ENCODE data around the gene PDAP1.
A peak's percentile ranks its signal among the peaks of the same experiment; 100 is the strongest.
"Not testable (repeated sequence)": the region's sequence is repeated elsewhere in the genome, so short reads cannot be mapped to it uniquely, and the experiment has no call there.

Gene PDAP1

GRCh38 chr7:99396418-99397296, 11.7 kb downstream of the PDAP1 start:
- no peak for DNase-seq (ENCODE audit: low spot score)

- DNase-seq (ENCODE audit: low spot score): no peak
Observed at GRCh38 chr7:99395616-99396327, 12.6 kb downstream of the PDAP1 start.

GRCh38 chr7:99394188-99394502, 14.3 kb downstream of the PDAP1 start:
- DNase-seq (ENCODE audit: low spot score): no peak

GRCh38 chr7:99393355-99394187, 14.8 kb downstream of the PDAP1 start:
- no peak for DNase-seq (ENCODE audit: low spot score)

- DNase-seq (ENCODE audit: low spot score): no peak
Observed at GRCh38 chr7:99392659-99393354, 15.6 kb downstream of the PDAP1 start.

- no peak for DNase-seq (ENCODE audit: low spot score)
Observed at GRCh38 chr7:99392046-99392445, 16.4 kb downstream of the PDAP1 start.

- no peak for DNase-seq (ENCODE audit: low spot score)
Observed at GRCh38 chr7:99390941-99391602, 17.3 kb downstream of the PDAP1 start.

GRCh38 chr7:99389772-99390171, 18.6 kb downstream of the PDAP1 start:
- DNase-seq (ENCODE audit: low spot score): no peak

GRCh38 chr7:99387912-99388311, 20.5 kb downstream of the PDAP1 start:
- DNase-seq (ENCODE audit: low spot score): no peak

GRCh38 chr7:99387239-99387635, 21.2 kb downstream of the PDAP1 start:
- not testable (repeated sequence) for DNase-seq (ENCODE audit: low spot score)

- DNase-seq (ENCODE audit: low spot score): no peak
Observed at GRCh38 chr7:99386584-99387238, 21.7 kb downstream of the PDAP1 start.

- no peak for DNase-seq (ENCODE audit: low spot score)
Observed at GRCh38 chr7:99385564-99385963, 22.8 kb downstream of the PDAP1 start.

GRCh38 chr7:99384523-99384922, 23.9 kb downstream of the PDAP1 start:
- DNase-seq (ENCODE audit: low spot score): no peak

- no peak for DNase-seq (ENCODE audit: low spot score)
Observed at GRCh38 chr7:99383791-99384370, 24.5 kb downstream of the PDAP1 start.

GRCh38 chr7:99383203-99383602, 25.2 kb downstream of the PDAP1 start:
- DNase-seq (ENCODE audit: low spot score): no peak

GRCh38 chr7:99381664-99382075, 26.7 kb downstream of the PDAP1 start:
- DNase-seq (ENCODE audit: low spot score): no peak

GRCh38 chr7:99380823-99381663, 27.4 kb downstream of the PDAP1 start:
- no peak for DNase-seq (ENCODE audit: low spot score)

- peak; percentile 73 for DNase-seq (ENCODE audit: low spot score)
Observed at GRCh38 chr7:99380032-99380822, 28.2 kb downstream of the PDAP1 start.

GRCh38 chr7:99379693-99380031, 28.7 kb downstream of the PDAP1 start:
- not testable (repeated sequence) for DNase-seq (ENCODE audit: low spot score)

Data from globus pallidus (tissue), 1 donor.